Measurements from ENCODE around the gene SGPP2.

DNA sequence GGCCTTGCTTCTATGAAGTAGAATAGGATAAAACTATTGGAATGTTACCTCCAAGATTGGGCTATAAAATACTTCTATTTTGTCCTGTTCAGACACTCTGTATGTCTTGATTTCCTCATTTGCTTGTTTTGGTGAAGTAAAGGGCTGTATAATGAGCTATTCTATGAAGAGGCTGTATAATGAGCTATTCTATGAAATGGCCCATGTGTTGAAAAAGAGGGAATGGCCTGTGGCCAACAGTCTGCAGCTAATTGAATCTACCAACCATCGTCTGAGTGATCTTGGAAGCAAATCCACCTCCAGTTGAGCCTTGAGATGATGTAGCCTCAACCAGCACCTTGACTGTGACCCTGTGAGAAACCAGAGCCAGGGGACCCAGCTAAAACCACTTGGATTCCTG is 3.8 kb upstream of the SGPP2 start:
- TF ChIP-seq EZH2 (IDR thresholded peaks at IDR 0.05; ENCODE audit: borderline replicate concordance, low read depth, low read length, severe bottlenecking): no peak
- TF ChIP-seq, protein P1, sequence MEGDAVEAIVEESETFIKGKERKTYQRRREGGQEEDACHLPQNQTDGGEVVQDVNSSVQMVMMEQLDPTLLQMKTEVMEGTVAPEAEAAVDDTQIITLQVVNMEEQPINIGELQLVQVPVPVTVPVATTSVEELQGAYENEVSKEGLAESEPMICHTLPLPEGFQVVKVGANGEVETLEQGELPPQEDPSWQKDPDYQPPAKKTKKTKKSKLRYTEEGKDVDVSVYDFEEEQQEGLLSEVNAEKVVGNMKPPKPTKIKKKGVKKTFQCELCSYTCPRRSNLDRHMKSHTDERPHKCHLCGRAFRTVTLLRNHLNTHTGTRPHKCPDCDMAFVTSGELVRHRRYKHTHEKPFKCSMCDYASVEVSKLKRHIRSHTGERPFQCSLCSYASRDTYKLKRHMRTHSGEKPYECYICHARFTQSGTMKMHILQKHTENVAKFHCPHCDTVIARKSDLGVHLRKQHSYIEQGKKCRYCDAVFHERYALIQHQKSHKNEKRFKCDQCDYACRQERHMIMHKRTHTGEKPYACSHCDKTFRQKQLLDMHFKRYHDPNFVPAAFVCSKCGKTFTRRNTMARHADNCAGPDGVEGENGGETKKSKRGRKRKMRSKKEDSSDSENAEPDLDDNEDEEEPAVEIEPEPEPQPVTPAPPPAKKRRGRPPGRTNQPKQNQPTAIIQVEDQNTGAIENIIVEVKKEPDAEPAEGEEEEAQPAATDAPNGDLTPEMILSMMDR (IDR thresholded peaks at IDR 0.05; ENCODE audit: borderline replicate concordance, extremely low read depth, low read length, poor library complexity, severe bottlenecking): no peak
